ENCODE measurements around the gene SCN4A. TPM values are rescaled to one million over a fixed set of nuclear protein-coding genes. Genes with fewer than 3 reads are reported as not detected.
"Not testable (repeated sequence)": the region's sequence is repeated elsewhere in the genome, so short reads cannot be mapped to it uniquely, and the experiment has no call there.

SCN4A gene
- total RNA-seq, 1 donor from 2014 or later, result 1.3 TPM

DNA sequence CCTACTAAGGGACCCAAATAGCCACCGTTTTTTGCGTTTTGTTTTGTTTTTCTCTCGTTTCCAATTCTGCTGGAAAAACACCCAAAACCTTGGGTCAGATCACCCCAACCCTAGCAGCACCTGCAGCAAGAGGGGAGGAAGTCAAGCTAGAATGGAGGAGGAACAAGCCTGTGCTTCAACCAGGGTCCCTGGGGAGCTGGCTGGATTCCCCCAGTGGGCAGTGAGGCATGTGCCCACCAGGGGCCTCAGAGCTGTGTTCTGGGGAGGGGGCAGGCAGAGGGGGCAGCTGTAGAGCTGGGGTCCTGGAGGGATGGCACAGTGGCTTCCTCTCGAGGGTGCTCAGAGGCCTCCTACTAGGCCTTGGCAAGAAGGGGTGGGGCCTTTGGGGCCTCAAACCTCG lies 47.1 kb downstream of the SCN4A start:
- no peaks in the 10 kb centered on the region for H3K9me3 ChIP-seq
- DNase-seq (ENCODE audit: low spot score in 2 of 2), result no peak
- H3K36me3 ChIP-seq, result no peaks in the 10 kb centered on the region
- no peak overlapping the region for H3K4me3 ChIP-seq
- intact Hi-C loops (cut with DNase I), result no loop called here
- no peaks in the 10 kb centered on the region for H3K4me1 ChIP-seq
- no peak overlapping the region for H3K27ac ChIP-seq
- TF ChIP-seq, protein P1, sequence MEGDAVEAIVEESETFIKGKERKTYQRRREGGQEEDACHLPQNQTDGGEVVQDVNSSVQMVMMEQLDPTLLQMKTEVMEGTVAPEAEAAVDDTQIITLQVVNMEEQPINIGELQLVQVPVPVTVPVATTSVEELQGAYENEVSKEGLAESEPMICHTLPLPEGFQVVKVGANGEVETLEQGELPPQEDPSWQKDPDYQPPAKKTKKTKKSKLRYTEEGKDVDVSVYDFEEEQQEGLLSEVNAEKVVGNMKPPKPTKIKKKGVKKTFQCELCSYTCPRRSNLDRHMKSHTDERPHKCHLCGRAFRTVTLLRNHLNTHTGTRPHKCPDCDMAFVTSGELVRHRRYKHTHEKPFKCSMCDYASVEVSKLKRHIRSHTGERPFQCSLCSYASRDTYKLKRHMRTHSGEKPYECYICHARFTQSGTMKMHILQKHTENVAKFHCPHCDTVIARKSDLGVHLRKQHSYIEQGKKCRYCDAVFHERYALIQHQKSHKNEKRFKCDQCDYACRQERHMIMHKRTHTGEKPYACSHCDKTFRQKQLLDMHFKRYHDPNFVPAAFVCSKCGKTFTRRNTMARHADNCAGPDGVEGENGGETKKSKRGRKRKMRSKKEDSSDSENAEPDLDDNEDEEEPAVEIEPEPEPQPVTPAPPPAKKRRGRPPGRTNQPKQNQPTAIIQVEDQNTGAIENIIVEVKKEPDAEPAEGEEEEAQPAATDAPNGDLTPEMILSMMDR (IDR thresholded peaks at IDR 0.05), result no peak
- H3K27me3 ChIP-seq, result no peaks in the 10 kb centered on the region

DNA sequence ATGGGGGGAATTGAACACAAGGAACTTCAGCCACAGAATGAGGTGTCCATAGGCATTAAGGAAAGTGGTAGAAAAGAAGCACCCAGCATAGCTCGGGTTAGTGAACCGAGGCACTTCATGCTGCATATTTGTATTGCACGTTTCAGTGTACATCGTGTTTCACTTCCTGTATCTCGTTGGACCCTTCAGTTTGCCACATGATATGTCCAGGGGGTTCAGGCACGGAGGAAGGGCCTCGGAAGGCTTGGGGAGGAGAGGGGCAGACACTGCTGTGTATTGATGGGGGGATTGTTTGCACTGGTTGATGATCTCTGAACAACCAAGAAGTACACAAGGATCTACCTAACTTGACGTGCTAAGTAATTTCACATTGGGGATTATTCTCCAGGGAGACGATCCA lies 50.3 kb downstream of the SCN4A start:
- H3K4me3 ChIP-seq; H3K36me3 ChIP-seq; intact Hi-C loops (cut with DNase I); DNase-seq (ENCODE audit: low spot score in 2 of 2); H3K27me3 ChIP-seq; H3K27ac ChIP-seq; H3K9me3 ChIP-seq; H3K4me1 ChIP-seq: not testable (repeated sequence)

DNA sequence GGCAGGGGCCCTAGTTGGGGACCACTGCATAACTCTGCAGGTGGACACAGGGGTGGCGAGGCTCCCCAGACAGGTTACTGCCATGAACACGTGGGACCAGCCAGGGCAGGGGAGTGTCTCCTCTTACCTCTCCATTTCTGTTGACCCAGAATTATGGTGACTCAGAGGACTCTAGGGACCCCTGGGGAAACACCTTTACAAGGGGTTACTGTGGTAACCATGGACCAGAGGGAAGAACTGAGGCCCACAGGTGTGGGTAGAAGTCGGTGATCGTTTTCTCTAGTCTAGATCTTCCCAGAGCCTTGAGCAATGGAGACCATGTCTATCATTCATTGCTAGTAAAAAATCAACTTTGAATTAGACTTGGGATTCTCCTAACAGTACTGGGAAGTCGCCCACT lies 51.9 kb downstream of the SCN4A start:
- H3K4me3 ChIP-seq; H3K27ac ChIP-seq; H3K4me1 ChIP-seq; H3K36me3 ChIP-seq; intact Hi-C loops (cut with DNase I); H3K9me3 ChIP-seq; DNase-seq (ENCODE audit: low spot score in 2 of 2); H3K27me3 ChIP-seq: not testable (repeated sequence)

DNA sequence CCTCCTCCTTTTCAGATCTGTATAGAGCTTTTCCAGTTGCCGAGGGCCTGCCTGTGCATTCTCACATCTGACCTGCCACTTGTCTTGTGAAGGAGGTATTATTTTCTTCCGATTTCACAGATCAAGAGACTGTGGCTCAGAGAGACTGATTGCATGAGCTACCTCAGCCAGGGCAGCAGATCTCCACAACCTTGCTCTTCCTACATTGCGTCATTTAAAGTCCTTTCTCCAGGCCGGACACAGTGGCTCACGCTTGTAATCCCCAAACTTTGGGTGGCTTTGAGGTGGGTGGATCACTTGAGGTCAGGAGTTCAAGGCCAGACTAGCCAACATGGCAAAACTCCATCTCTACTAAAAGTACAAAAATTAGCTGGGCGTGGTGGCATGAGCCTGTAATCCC lies 52.7 kb downstream of the SCN4A start:
- H3K36me3 ChIP-seq; DNase-seq (ENCODE audit: low spot score in 2 of 2); intact Hi-C loops (cut with DNase I): not testable (repeated sequence)

DNA sequence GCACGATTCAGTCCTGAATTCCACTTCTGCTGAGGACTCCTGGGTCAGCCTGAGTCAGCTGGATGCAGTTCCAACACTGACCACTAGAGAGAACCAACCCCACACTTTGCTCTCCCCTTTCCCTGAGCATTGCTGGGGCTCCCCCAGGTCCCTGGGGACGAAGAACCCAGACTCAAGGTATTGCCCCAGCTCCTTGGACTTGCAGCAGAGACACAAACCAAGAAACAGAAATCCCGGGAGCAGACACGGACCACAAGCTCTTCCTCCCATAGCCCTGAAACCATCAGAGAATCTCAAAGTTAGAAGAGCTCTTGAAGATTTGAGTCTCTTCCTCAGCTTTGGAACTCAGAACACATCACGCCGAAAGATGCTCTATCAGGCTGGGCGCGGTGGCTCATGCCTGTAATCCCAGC lies 53.4 kb downstream of the SCN4A start:
- peak in 1 of 2 donors; percentile 73 for DNase-seq (ENCODE audit: low spot score in 2 of 2)
- Histone ChIP-seq H3K27me3 (no peaks in the 10 kb centered on the region), H3K4me1 (no peaks in the 10 kb centered on the region), H3K36me3 (no peaks in the 10 kb centered on the region), H3K9me3 (no peaks in the 10 kb centered on the region), H3K4me3 (no peak overlapping the region), H3K27ac (no peak overlapping the region)
- TF ChIP-seq, protein P1 (IDR thresholded peaks at IDR 0.05), result peak; percentile 87 to 95 (median 91)
- intact Hi-C loops (cut with DNase I), result loop anchor here (2.0 kb wide), 2 partner anchors 105 to 213 kb away; no protein-coding TSS in a partner anchor

More for the DNA sequence above, 52.7 kb downstream of the SCN4A start:
- not testable (repeated sequence) for H3K4me1 ChIP-seq, H3K27me3 ChIP-seq, H3K9me3 ChIP-seq, H3K4me3 ChIP-seq, H3K27ac ChIP-seq

DNA sequence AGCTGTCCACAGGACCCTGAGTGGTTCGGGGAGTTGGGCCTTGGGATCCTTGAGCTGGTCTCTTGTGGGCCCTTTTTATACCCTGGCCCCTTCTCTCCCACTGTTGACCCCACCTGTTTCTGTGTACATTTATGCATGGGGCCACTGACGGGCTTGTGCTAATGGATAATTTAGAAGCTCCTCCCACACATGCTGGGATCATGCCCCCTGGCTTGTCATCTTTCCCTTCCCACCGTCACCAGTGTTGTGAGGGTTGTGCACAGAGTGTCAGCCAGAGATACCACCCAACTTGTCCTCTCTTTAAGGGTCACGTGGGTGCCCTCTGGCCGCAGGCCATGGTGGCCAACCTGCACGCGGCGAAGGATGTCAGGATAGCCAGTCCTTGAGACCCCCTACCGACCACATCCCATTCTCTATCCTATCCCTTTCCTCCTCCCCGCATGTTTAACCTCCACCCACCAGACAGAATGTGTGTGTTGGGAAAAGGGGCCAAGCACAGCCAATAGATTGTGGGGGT lies 53.9 kb downstream of the SCN4A start, which contains the start of gene GH1:
Gene GH1 (minus strand): TSS at position 51 of the 517 bp plus-strand sequence. CDS start 63 bp downstream, outside the sequence.
- intact Hi-C loops (cut with DNase I), result loop anchor here (2.0 kb wide), 2 partner anchors 106 to 214 kb away; no protein-coding TSS in a partner anchor
- not testable (repeated sequence) for H3K4me1 ChIP-seq; H3K9me3 ChIP-seq; DNase-seq (ENCODE audit: low spot score in 2 of 2); H3K4me3 ChIP-seq; H3K36me3 ChIP-seq; H3K27ac ChIP-seq; H3K27me3 ChIP-seq

DNA sequence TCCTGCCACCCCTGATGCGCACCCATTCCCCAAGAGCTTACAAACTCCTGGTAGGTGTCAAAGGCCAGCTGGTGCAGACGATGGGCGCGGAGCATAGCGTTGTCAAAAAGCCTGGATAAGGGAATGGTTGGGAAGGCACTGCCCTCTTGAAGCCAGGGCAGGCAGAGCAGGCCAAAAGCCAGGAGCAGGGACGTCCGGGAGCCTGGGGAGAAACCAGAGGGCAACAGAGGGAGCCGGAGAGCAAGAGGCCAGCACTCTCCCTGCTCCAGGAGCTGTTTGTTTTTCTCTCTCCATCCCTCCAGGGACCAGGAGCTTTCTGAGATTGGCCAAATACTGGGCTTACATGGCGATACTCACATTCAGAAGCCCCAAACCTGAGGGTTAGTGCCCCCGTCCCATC lies 54.4 kb downstream of the SCN4A start:
- H3K4me1 ChIP-seq, result no peaks in the 10 kb centered on the region
- no peak overlapping the region for H3K4me3 ChIP-seq
- TF ChIP-seq, protein P1 (IDR thresholded peaks at IDR 0.05), result no peak
- no peaks in the 10 kb centered on the region for H3K9me3 ChIP-seq
- H3K36me3 ChIP-seq, result no peaks in the 10 kb centered on the region
- H3K27ac ChIP-seq, result no peak overlapping the region
- no peak for DNase-seq (ENCODE audit: low spot score in 2 of 2)
- intact Hi-C loops (cut with DNase I), result loop anchor here (2.0 kb wide), 2 partner anchors 106 to 214 kb away; no protein-coding TSS in a partner anchor
- H3K27me3 ChIP-seq, result no peaks in the 10 kb centered on the region

DNA sequence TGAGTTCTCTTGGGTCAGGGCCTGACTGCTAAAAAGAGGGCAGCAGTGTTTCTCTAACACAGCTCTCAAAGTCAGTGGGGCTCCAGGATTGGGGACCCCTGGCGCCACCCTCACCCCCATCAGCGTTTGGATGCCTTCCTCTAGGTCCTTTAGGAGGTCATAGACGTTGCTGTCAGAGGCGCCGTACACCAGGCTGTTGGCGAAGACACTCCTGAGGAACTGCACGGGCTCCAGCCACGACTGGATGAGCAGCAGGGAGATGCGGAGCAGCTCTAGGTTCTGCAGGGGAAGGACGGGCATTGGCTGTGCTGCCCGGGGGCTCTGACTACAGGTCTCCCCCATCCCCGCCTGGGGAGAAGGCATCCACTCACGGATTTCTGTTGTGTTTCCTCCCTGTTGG lies 55.1 kb downstream of the SCN4A start:
- TF ChIP-seq, protein P1 (IDR thresholded peaks at IDR 0.05), result no peak
- intact Hi-C loops (cut with DNase I), result loop anchor here (2.0 kb wide), 2 partner anchors 107 to 215 kb away; no protein-coding TSS in a partner anchor
- H3K36me3 ChIP-seq, result no peaks in the 10 kb centered on the region
- H3K4me3 ChIP-seq, result no peak overlapping the region
- H3K9me3 ChIP-seq, result no peaks in the 10 kb centered on the region
- H3K27ac ChIP-seq, result no peak overlapping the region
- no peaks in the 10 kb centered on the region for H3K27me3 ChIP-seq
- H3K4me1 ChIP-seq, result no peaks in the 10 kb centered on the region
- no peak for DNase-seq (ENCODE audit: low spot score in 2 of 2)

DNA sequence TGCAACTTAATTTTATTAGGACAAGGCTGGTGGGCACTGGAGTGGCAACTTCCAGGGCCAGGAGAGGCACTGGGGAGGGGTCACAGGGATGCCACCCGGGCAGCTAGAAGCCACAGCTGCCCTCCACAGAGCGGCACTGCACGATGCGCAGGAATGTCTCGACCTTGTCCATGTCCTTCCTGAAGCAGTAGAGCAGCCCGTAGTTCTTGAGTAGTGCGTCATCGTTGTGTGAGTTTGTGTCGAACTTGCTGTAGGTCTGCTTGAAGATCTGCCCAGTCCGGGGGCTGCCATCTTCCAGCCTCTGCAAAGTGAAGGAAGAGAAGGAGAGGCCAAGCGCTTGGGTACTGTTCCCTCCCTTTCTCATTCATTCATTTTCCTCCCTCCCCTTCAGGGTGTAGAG lies 55.5 kb downstream of the SCN4A start:
- H3K9me3 ChIP-seq; H3K36me3 ChIP-seq; DNase-seq (ENCODE audit: low spot score in 2 of 2); H3K27me3 ChIP-seq; intact Hi-C loops (cut with DNase I); H3K4me1 ChIP-seq; H3K27ac ChIP-seq; H3K4me3 ChIP-seq: not testable (repeated sequence)

All from ascending aorta (tissue), 2 donors.